Activated T-helper 17 cell treated with anti-CD3 and anti-CD28 coated beads, Interleukin-2, amount 50 U/mL, for 72 hours (primary cell): ENCODE data around the gene PDE6B. TPM values are rescaled to one million over a fixed set of nuclear protein-coding genes. Genes with fewer than 3 reads are reported as not detected.
"Not testable (repeated sequence)": the region's sequence is repeated elsewhere in the genome, so short reads cannot be mapped to it uniquely, and the experiment has no call there.

Source experiments
- ATAC-seq: fragments of 150-1000 bp; cut with Tn5 transposase; replicated peaks from 2 replicates; pipeline ENCODE4 v1.10.0; 2021; ENCODE audit warnings: mild to moderate bottlenecking, moderate library complexity
- H3K27ac Mint-ChIP-seq: one replicate; pipeline ENCODE4 v1.8.0; 2022; ENCODE audit warnings: mixed read lengths
- H3K27me3 Mint-ChIP-seq: one replicate; pipeline ENCODE4 v1.8.0; 2022; ENCODE audit warnings: mixed read lengths
- H3K36me3 Mint-ChIP-seq: one replicate; pipeline ENCODE4 v1.8.0; 2022; ENCODE audit warnings: low read depth, mild to moderate bottlenecking, mixed read lengths
- H3K4me1 Mint-ChIP-seq: one replicate; pipeline ENCODE4 v1.8.0; 2022; ENCODE audit warnings: mixed read lengths
- H3K4me3 Mint-ChIP-seq: one replicate; pipeline ENCODE4 v1.8.0; 2022; ENCODE audit warnings: mild to moderate bottlenecking, mixed read lengths
- H3K9me3 Mint-ChIP-seq: one replicate; pipeline ENCODE4 v1.8.0; 2022; ENCODE audit warnings: mixed read lengths
- total RNA-seq, 2 donors: library from RNA; stranded (reverse); gene quantifications; one replicate each; pipeline ENCODE4 v1.2.3, GENCODE V29; 2022

Gene PDE6B
- total RNA-seq, 2 donors from 2014 or later = 5.8 to 10.8 TPM

- Mint-ChIP-seq H3K9me3 (no peaks in the 10 kb centered on the region), H3K4me1 (no peaks in the 10 kb centered on the region)
These were observed 67.6 kb downstream of the PDE6B start for GRCh38 chr4:692771-693554.

GRCh38 chr4:694341-694940 is 69.1 kb downstream of the PDE6B start:
- not testable (repeated sequence) for H3K9me3 Mint-ChIP-seq, H3K4me3 Mint-ChIP-seq, H3K4me1 Mint-ChIP-seq, ATAC-seq, H3K27me3 Mint-ChIP-seq, H3K36me3 Mint-ChIP-seq, H3K27ac Mint-ChIP-seq

More at GRCh38 chr4:692771-693554, 67.6 kb downstream of the PDE6B start:
- H3K27me3 Mint-ChIP-seq = no peaks in the 10 kb centered on the region
- H3K27ac Mint-ChIP-seq = no peak overlapping the region
- H3K36me3 Mint-ChIP-seq = no peaks in the 10 kb centered on the region
- no peak for ATAC-seq
- no peak overlapping the region for H3K4me3 Mint-ChIP-seq

- ATAC-seq = no peak
- Mint-ChIP-seq H3K27me3 (no peaks in the 10 kb centered on the region), H3K36me3 (no peaks in the 10 kb centered on the region), H3K27ac (peak overlapping the region; percentile 71), H3K4me1 (peaks cover 5% of the 10 kb centered on the region), H3K4me3 (peak overlapping the region; percentile 53), H3K9me3 (no peaks in the 10 kb centered on the region)
These were observed 74.6 kb downstream of the PDE6B start for GRCh38 chr4:699816-700580.

- Mint-ChIP-seq H3K4me3 (peak overlapping the region; percentile 11), H3K36me3 (no peaks in the 10 kb centered on the region), H3K27ac (peak overlapping the region; percentile 46), H3K4me1 (peaks cover 5% of the 10 kb centered on the region), H3K27me3 (no peaks in the 10 kb centered on the region), H3K9me3 (no peaks in the 10 kb centered on the region)
- ATAC-seq = no peak
These were observed 75.4 kb downstream of the PDE6B start for GRCh38 chr4:700587-701264.

GRCh38 chr4:702618-703048 is 77.3 kb downstream of the PDE6B start:
- peaks cover 5% of the 10 kb centered on the region for H3K4me1 Mint-ChIP-seq
- H3K27me3 Mint-ChIP-seq = no peaks in the 10 kb centered on the region
- H3K4me3 Mint-ChIP-seq = no peak overlapping the region
- H3K36me3 Mint-ChIP-seq = no peaks in the 10 kb centered on the region
- no peaks in the 10 kb centered on the region for H3K9me3 Mint-ChIP-seq
- no peak for ATAC-seq
- H3K27ac Mint-ChIP-seq = no peak overlapping the region

GRCh38 chr4:703336-704197 is 78.2 kb downstream of the PDE6B start:
- Mint-ChIP-seq H3K36me3 (no peaks in the 10 kb centered on the region), H3K9me3 (no peaks in the 10 kb centered on the region), H3K4me1 (peaks cover 5% of the 10 kb centered on the region), H3K27ac (no peak overlapping the region), H3K27me3 (no peaks in the 10 kb centered on the region), H3K4me3 (no peak overlapping the region)
- no peak for ATAC-seq

- H3K4me1 Mint-ChIP-seq = peaks cover 10% of the 10 kb centered on the region
- no peaks in the 10 kb centered on the region for H3K9me3 Mint-ChIP-seq
- no peak overlapping the region for H3K27ac Mint-ChIP-seq
- no peaks in the 10 kb centered on the region for H3K36me3 Mint-ChIP-seq
- ATAC-seq = no peak
- peak overlapping the region; percentile 81 for H3K4me3 Mint-ChIP-seq
- no peaks in the 10 kb centered on the region for H3K27me3 Mint-ChIP-seq
These were observed 79.0 kb downstream of the PDE6B start for GRCh38 chr4:704198-704891.

- ATAC-seq = no peak
- Mint-ChIP-seq H3K36me3 (no peaks in the 10 kb centered on the region), H3K4me3 (peak overlapping the region; percentile 81), H3K27ac (peak overlapping the region; percentile 88), H3K27me3 (no peaks in the 10 kb centered on the region), H3K4me1 (peaks cover 10% of the 10 kb centered on the region), H3K9me3 (no peaks in the 10 kb centered on the region)
These were observed 79.6 kb downstream of the PDE6B start for GRCh38 chr4:704971-705277.

- ATAC-seq = peak; percentile 99
- H3K36me3 Mint-ChIP-seq = peaks cover 5% of the 10 kb centered on the region
- peak within 1 kb of the TSS; percentile 88 for H3K27ac Mint-ChIP-seq
- H3K4me1 Mint-ChIP-seq = peaks cover 15% of the 10 kb centered on the region
- no peaks in the 10 kb centered on the region for H3K9me3 Mint-ChIP-seq
- H3K27me3 Mint-ChIP-seq = no peaks in the 10 kb centered on the region
- peak within 1 kb of the TSS; percentile 81 for H3K4me3 Mint-ChIP-seq
These were observed 80.1 kb downstream of the PDE6B start, which contains the start of gene PCGF3 for GRCh38 chr4:705278-706082. PCGF3 (plus strand) TSS chr4:705832; CDS start chr4:733681, 27,849 bp downstream.

- not testable (repeated sequence) for H3K27me3 Mint-ChIP-seq, H3K36me3 Mint-ChIP-seq, ATAC-seq, H3K4me3 Mint-ChIP-seq, H3K27ac Mint-ChIP-seq, H3K9me3 Mint-ChIP-seq
- H3K4me1 Mint-ChIP-seq = peaks cover 17% of the 10 kb centered on the region
These were observed 80.8 kb downstream of the PDE6B start for GRCh38 chr4:706083-706633.

GRCh38 chr4:706834-707598 is 81.6 kb downstream of the PDE6B start:
- Mint-ChIP-seq H3K27ac (no peak overlapping the region), H3K4me3 (no peak overlapping the region), H3K36me3 (peaks cover 8% of the 10 kb centered on the region), H3K27me3 (no peaks in the 10 kb centered on the region), H3K9me3 (no peaks in the 10 kb centered on the region), H3K4me1 (peaks cover 17% of the 10 kb centered on the region)
- no peak for ATAC-seq
